Eye (tissue), 1 donor: ENCODE measurements around the gene CRTAC1.

Experiments used
- DNase-seq: peaks from one replicate; pipeline ENCODE4 v3.0.0-alpha.2; 2015

CRTAC1 gene

DNA sequence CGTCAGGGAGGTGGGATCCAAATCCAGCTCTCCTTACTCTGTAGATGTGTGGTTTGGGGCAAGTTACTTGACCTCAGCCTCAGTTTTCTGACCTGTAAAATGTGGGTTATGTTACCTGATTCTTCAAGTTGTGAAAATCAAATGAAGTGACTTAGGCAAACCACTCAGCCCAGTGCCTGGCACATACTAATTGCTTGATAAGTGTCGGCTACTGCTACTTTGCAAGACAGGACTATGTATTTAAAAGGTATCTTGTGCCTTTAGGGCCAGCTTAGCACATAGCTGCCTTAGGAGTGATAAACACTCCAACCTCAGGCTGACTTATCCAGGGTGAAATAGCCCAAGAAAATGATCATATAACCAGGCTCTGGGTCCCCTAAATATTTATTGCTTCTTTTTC, 137.9 kb downstream of the CRTAC1 start:
- DNase-seq, result no peak

GRCh38 chr10:97891497-97892167, 138.8 kb downstream of the CRTAC1 start:
- no peak for DNase-seq

DNA sequence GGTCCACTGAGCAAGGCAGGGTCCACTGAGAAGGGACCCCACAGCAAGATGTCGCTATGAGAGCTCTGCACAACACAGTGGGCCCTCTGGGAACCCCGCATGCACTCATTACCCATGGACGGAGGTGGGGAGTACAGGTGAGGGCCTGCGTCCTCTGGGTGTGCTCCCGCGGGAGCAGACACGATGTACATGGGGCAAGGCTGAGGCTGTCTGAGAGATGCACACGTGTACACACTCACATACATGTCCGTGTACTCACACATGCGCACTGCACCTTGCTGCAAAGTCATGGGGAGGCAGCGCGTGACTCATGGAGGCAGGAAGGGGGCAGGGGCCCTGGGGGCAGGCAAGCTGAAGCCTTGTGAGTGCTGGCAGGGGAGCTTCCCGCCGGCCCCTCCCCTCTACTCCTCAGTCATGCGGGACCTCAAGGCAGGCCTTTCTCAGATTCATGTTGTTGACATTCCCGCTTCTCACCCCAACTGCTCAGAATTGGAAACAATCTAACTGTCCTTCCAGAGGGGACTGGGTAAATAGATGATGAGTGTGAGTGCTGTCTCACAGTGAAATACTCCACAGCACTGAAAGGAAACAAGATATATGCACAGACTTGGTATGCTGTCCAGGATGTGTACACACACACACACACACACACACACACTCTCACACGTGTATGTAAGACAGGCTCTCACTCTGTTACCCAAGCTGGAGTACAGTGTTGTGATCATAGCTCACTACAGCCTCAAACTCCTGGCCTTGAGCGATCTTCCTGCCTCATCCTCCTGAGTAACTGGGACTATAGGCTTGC, 140.8 kb downstream of the CRTAC1 start:
- DNase-seq, result peak; percentile 60

DNA sequence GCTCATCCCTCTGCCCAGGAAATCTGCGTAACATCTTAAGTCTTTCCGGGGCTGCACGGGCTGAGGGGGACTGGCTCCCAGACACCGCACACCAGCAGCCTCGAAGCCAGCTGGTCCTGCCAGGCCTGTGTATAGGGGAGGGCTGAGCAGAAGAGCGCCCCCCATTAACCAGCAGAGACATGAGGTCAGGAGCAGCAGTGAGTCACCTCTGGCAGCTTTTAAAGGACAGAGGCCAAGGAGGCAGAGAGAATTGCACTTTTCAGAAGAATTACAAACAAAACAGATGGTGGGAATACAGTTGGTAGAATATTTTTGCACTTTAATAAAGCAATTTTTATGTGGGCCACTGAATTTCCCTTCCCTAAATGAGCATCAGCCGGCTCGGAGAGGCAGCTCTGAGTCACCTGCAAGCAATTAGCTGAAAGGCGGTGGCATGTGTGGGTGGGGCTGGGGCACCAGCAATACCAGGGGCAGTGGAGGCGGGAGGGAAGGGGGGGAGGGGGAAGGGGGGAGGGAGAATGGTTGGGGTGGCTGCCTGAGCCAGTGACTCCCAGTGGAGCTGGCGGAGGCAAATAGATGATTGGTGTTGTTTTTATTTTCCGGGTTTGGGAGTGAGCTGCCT, 141.7 kb downstream of the CRTAC1 start:
- DNase-seq, result peak; percentile 20

GRCh38 chr10:97888134-97888533, 142.3 kb downstream of the CRTAC1 start:
- DNase-seq, result no peak

- DNase-seq, result no peak
Observed at GRCh38 chr10:97887399-97887798, 143.0 kb downstream of the CRTAC1 start.

GRCh38 chr10:97886286-97886685, 144.1 kb downstream of the CRTAC1 start:
- DNase-seq, result no peak

DNA sequence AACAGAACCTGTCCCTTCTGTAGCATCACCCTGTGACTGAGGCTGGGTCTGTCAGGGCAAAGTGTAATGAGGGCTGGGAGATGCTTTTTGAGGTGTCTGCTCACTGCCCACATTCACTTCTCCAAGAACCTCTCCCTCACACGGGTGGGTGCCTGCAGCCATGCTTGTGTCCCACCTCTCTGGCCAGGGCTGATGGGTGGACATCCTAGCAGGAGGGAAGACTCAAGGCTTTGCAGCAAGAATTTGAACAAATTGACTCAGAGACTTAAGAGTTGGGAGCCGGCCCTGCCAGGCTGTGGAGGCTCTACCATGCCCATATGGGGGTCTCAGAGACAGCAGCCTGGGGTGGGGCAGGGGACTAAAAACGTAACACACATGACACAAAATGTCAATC, 147.3 kb downstream of the CRTAC1 start:
- no peak for DNase-seq

GRCh38 chr10:97882142-97883091, 148.0 kb downstream of the CRTAC1 start:
- no peak for DNase-seq

DNA sequence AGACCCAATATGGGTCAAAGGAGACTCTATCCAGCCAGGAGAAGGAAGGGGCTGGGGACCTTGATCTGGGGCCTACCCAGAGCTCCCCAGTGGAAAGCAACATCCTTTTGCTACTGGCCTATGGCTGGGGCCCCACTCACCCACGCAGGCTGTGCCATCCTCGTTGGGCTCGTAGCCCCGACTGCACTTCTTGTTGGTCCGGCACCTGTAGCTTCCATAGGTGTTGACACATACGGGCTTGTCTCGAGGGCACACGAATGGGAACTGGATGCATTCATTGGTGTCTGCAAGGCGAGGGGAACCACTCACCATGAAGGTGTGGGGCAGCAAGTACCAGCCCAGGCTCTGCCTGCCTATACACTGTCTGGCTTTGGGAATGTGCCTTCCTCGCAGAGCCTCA, 150.3 kb downstream of the CRTAC1 start:
- DNase-seq, result no peak

- DNase-seq, result no peak
Observed at GRCh38 chr10:97879241-97879640, 151.2 kb downstream of the CRTAC1 start.

- DNase-seq, result no peak
Observed at GRCh38 chr10:97876402-97876801, 154.0 kb downstream of the CRTAC1 start.

DNA sequence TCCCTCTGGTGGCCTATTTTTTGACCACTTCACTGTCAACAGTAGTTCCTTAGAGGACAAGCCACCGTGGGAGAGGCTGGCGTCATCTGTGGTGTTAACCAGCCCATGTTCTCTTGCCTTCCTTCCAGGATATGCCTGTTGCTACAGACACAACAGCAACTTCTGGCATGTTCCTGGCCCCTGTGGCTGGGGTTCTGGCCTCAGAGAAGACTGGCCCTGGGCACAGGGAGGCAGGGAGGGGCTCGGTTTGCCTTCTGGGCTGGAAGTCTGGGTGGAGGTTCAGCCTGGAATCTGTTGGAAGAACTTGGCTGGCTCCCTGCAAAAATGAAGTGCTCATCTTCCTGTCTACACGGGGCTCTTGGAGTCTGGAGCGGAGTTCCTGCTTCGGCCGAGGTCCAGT, 155.0 kb downstream of the CRTAC1 start:
- no peak for DNase-seq

DNA sequence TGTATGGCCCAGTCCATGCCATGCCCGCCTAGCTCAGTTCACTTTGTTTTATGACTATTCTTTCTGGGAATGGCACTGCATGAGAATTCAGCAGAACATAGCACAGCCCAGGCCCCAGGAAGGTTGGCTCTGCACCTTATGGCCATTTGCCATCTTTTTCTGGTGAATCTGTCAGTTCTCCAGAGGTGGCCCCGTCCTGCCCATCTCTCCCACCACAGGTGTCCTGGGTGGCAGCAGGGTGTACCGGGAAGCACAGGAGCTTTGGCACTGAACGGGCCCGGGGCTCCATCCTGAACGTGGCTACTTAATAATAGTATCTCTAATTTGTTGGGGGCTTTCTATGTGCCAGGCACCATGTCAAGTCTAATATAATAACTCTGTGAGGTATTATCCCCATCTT, 156.1 kb downstream of the CRTAC1 start:
- no peak for DNase-seq

DNA sequence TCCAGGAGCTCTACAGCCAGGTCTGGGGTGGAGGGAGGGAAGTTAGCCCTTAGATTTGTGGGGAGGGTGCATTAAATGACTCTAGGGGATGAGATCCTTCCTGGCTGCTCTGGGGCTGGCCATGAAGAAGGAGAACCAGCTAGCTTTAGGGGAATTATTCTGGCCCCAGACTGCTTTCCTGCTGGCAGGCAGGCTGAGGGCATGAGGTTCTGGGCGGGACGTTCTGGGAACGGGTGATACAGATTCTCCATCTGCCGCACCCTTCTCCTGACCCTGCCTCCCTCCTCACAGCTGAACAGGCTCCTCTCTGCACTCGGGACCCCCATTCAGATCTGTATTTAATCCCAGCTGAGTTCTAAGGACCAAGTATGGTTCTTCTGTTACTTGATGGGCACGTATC, 156.9 kb downstream of the CRTAC1 start:
- no peak for DNase-seq

DNA sequence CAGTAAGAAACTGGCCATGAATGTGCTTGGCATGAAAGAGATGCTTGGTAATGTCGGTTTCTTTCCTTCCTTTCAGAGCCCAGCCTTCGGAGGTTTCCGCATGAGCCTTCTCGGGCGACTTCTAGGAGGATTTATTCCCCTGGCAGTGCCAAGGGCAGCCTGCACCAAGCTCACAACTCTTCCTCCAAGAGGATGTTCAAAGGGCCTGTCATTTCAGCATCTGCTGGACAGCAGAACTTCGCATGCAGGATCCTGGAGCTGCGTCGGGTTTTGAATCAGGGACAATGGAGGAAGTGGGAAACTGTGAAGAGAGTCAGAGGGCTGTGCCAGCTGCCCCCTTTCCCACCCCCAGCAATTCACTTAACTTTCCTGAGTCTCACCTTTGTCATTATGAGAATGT, 159.4 kb downstream of the CRTAC1 start:
- DNase-seq, result no peak

DNA sequence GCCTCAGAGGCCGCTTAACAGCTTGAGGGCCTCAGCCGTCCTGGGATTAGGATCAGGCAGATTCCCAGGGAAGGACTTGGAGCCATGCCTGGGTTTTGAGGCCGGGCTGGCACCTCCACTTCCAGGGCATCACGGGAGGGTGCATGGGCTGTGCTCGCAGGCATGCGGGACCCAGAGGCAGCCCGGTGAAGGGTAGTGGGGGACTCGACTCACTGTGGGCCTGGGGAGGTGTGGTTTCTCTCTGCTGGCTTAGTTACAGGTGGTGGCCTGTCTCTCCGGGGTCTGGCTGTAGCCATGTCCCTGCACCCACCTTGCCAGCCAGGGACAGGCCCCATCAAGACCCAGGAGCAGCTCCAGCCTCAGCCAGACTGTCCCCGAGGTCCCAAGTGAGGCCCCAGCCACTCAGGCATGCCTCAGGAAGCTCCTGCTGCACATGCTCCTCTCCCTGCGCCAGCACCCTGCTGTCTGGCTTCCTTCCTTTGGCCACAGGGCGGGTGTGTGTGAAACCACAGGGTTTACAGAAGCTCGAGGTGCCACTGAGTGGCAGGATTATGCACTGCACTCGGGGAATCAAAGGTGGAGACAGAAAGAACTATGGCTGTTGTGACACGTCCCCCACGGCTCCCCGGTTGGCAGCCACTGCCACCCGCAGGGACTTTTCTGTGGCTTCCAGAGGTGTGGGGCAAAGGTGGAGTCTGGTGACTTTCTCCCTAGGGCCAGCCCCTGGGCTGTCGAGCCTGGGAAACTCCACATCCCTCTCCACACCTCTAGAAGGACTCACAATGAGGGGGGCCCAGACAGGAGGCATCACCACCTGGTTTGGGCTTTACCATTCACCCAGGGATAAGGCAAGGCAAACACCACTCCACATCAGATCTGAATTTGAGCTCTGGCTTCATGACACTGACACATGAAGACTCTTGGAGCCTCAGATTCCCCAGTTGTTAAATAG, 161.1 kb downstream of the CRTAC1 start:
- peak; percentile 88 for DNase-seq

DNA sequence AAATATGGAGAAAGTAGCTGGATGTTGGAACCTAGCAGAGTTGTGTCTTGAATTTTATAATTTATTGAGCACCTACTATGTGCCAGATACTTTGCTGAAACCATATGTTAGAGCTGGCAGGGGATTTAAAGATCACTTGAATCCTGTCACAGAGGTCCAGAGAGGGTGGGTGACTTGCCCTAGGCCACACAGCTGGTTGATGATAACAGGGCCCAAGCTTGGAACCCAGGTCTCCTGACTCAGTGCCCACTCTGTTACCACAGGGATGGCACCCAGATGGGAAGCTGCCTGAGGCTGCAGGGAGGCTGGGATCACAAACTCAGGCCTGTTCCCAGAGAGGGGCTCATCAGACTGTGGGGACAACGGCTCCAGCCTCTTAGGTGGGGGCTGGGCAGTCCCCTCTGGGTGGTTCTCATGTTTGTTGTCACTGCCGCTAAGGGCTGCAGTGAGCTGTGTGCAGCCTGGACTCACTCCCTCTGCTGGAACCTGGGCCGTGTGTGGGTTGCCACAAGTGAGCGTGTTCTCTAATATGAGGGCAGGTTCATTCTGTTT, 162.2 kb downstream of the CRTAC1 start:
- no peak for DNase-seq

- no peak for DNase-seq
Observed at GRCh38 chr10:97867220-97867800, 163.1 kb downstream of the CRTAC1 start.

GRCh38 chr10:97866524-97867219, 163.7 kb downstream of the CRTAC1 start:
- DNase-seq, result no peak
